Activated CD8-positive, alpha-beta T cell treated with anti-CD3 and anti-CD28 coated beads for 36 hours (primary cell): Measurements from ENCODE around the gene SYNE2. TPM values are rescaled to one million over a fixed set of nuclear protein-coding genes. Genes with fewer than 3 reads are reported as not detected.

Experiments used
- ATAC-seq: fragments of 200-7000 bp; cut with Tn5 transposase; one replicate; pipeline ENCODE4 v1.10.0; 2021; ENCODE audit warnings: mild to moderate bottlenecking, moderate library complexity
- CTCF ChIA-PET: fragments of 350-600 bp; sonication (Branson Sonifier 250); formaldehyde crosslinking; loops from one replicate; lab custom pipeline; 2021; ENCODE audit warnings: antibody characterized with exemption; lab: Charles Lee
- POLR2A ChIA-PET: fragments of 350-600 bp; sonication (Branson Sonifier 250); formaldehyde crosslinking; loops from one replicate; lab custom pipeline; 2021; ENCODE audit warnings: antibody characterized with exemption; lab: Charles Lee
- DNase-seq: peaks from one replicate; pipeline ENCODE4 v3.0.0-alpha.2; 2020
- H3K27ac Mint-ChIP-seq: one replicate; pipeline ENCODE4 v1.8.0; 2021; ENCODE audit warnings: mild to moderate bottlenecking, mixed read lengths
- H3K27me3 Mint-ChIP-seq: one replicate; pipeline ENCODE4 v1.8.0; 2021; ENCODE audit warnings: mixed read lengths
- H3K36me3 Mint-ChIP-seq: one replicate; pipeline ENCODE4 v1.8.0; 2021; ENCODE audit warnings: low read depth, mixed read lengths
- H3K4me1 Mint-ChIP-seq: one replicate; pipeline ENCODE4 v1.8.0; 2021; ENCODE audit warnings: low read depth, mixed read lengths
- H3K4me3 Mint-ChIP-seq: one replicate; pipeline ENCODE4 v1.8.0; 2021; ENCODE audit warnings: mild to moderate bottlenecking, moderate library complexity, mixed read lengths
- H3K9me3 Mint-ChIP-seq: one replicate; pipeline ENCODE4 v1.8.0; 2021; ENCODE audit warnings: mixed read lengths
- intact Hi-C: fragments of 100-400 bp; cut with micrococcal nuclease; formaldehyde crosslinking; loops from one replicate; pipeline ENCODE4 v1.10.0; 2022
- total RNA-seq, 2 experiments: library from RNA; stranded (reverse); gene quantifications; one replicate each; pipeline ENCODE4 v1.2.3, GENCODE V29; 2021
- TF ChIP-seq, protein P1 (sequence below): fragments of 200-600 bp; IDR thresholded peaks from one replicate; pipeline ENCODE4 v1.8.0; 2022; ENCODE audit warnings: antibody characterized with exemption, mild to moderate bottlenecking

The SYNE2 gene
- total RNA-seq, 2 experiments from 2014 or later: 28.1 to 29.0 TPM

DNA sequence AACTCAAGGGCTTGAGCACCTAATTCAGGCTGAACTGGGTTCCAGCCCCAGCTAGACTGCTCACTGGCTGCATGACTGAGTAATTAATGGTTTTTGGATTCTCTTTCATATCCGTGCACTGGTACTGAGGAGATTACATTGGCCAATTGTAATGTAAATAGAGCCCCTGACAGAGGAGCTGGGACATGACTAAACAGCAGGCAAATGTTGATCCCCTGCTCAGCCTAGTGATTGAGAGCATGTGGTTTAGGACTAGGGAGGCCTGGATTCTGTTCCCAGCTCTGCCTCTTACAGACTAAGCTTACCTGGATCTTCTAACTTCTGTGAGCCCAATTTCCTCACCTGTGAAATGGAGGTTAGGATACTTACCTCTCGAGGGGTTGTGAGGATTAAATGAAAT lies 237.1 kb downstream of the SYNE2 start:
- DNase-seq: no peak
- ChIA-PET POLR2A (no interaction called here), CTCF (no interaction called here)
- intact Hi-C loops: no loop called here
- ATAC-seq: no peak
- no peaks in the 10 kb centered on the region for H3K4me1 Mint-ChIP-seq
- H3K27me3 Mint-ChIP-seq: no peaks in the 10 kb centered on the region
- TF ChIP-seq, protein P1, sequence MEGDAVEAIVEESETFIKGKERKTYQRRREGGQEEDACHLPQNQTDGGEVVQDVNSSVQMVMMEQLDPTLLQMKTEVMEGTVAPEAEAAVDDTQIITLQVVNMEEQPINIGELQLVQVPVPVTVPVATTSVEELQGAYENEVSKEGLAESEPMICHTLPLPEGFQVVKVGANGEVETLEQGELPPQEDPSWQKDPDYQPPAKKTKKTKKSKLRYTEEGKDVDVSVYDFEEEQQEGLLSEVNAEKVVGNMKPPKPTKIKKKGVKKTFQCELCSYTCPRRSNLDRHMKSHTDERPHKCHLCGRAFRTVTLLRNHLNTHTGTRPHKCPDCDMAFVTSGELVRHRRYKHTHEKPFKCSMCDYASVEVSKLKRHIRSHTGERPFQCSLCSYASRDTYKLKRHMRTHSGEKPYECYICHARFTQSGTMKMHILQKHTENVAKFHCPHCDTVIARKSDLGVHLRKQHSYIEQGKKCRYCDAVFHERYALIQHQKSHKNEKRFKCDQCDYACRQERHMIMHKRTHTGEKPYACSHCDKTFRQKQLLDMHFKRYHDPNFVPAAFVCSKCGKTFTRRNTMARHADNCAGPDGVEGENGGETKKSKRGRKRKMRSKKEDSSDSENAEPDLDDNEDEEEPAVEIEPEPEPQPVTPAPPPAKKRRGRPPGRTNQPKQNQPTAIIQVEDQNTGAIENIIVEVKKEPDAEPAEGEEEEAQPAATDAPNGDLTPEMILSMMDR: no peak
- no peak overlapping the region for H3K4me3 Mint-ChIP-seq
- peaks cover 2% of the 10 kb centered on the region for H3K36me3 Mint-ChIP-seq
- no peaks in the 10 kb centered on the region for H3K9me3 Mint-ChIP-seq
- H3K27ac Mint-ChIP-seq: no peak overlapping the region

DNA sequence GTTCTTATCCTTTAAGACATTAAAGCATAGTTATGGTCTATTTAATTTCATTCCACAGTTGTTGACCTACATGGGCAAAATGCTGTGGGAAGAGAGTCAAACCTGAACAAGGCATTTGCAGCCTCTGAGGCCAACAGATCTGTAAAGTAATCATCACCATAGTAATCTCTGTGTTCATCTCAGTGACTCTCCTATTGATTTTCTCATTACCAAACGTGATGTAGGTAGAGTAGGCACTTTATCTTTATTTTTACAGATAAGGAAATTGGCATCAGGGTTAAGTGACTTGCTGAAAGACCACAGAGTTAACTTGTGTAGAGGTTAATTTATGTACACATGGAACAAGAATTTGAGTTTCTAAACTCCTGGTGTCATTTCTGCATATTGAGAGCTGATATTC lies 238.4 kb downstream of the SYNE2 start:
- H3K27ac Mint-ChIP-seq: no peak overlapping the region
- H3K4me3 Mint-ChIP-seq: no peak overlapping the region
- H3K27me3 Mint-ChIP-seq: no peaks in the 10 kb centered on the region
- no peak for ATAC-seq
- DNase-seq: no peak
- no peaks in the 10 kb centered on the region for H3K9me3 Mint-ChIP-seq
- TF ChIP-seq, protein P1: no peak
- POLR2A ChIA-PET: no interaction called here
- peaks cover 5% of the 10 kb centered on the region for H3K4me1 Mint-ChIP-seq
- intact Hi-C loops: no loop called here
- CTCF ChIA-PET: interaction anchor here (0.6 kb wide), 2 partner anchors 11 to 52 kb away, joined by 3 to 4 read pairs; no protein-coding TSS in a partner anchor
- H3K36me3 Mint-ChIP-seq: peaks cover 7% of the 10 kb centered on the region

DNA sequence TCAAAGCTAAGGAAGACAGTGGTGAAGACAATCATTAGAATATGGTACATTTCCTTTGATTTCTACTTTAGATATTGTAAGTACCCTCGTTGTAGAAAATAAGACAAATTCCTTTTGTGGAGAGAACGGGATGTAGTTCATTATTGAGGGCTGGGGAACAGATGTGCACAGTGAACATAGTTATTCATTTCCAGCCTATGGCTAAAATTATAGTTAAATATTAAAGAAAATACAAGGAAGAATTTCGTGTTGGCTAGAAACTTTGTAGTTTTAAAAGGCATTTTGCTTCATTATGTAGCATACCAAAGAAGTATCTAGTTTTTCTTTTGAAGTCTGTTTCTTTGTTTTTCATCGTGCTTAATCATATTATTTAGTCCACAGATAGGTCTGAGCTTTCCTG lies 239.5 kb downstream of the SYNE2 start:
- no peaks in the 10 kb centered on the region for H3K9me3 Mint-ChIP-seq
- CTCF ChIA-PET: no interaction called here

DNA sequence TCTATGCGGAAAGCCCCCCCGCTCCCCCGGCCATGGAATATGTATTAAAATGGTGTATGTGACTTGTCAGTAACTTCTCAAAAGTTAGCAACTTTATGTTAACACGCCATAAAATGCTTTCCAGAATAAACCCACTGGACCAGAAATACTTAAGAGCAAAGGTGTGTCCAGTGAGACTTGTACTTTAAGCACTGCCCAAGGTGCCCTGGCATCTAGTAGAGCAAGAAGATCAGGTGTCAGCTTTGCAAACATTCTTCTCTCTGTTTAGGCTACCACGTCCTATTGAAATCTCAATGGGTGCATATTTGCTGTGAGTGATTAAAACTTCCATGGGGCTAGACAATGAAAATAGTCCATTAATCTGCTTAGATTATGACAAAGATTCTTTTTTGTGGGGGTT lies 240.1 kb downstream of the SYNE2 start:
- H3K4me3 Mint-ChIP-seq: no peak overlapping the region
- no peak for ATAC-seq
- POLR2A ChIA-PET: no interaction called here

More for the DNA sequence above, 239.5 kb downstream of the SYNE2 start:
- intact Hi-C loops: no loop called here
- peaks cover 5% of the 10 kb centered on the region for H3K4me1 Mint-ChIP-seq
- no peak overlapping the region for H3K4me3 Mint-ChIP-seq
- TF ChIP-seq, protein P1: no peak
- no peaks in the 10 kb centered on the region for H3K27me3 Mint-ChIP-seq
- POLR2A ChIA-PET: no interaction called here
- DNase-seq (no peak), ATAC-seq (no peak)
- H3K27ac Mint-ChIP-seq: no peak overlapping the region
- peaks cover 13% of the 10 kb centered on the region for H3K36me3 Mint-ChIP-seq

DNA sequence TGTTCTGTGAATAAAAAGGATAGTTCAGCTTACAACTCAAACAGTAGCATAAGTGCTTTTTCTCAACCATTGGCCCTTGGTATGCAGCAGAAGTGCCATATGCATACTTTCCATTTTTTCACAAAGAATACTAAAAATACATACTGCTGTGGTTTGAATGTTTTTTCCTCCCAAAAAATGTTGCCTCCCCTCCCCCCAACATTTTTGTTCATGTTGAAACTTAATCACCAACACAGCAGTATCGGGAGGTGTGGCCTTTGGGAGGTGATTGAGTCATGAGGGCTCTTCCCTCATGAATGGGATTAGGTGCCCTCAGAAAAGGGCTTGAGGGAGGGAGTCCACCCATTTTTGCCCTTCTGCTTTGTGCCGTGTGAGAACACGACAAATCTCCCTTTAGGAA lies 242.8 kb downstream of the SYNE2 start:
- POLR2A ChIA-PET: no interaction called here
- H3K27ac Mint-ChIP-seq: no peak overlapping the region
- intact Hi-C loops: no loop called here
- no peaks in the 10 kb centered on the region for H3K9me3 Mint-ChIP-seq
- H3K4me3 Mint-ChIP-seq: no peak overlapping the region
- peak; percentile 15 for DNase-seq
- no peaks in the 10 kb centered on the region for H3K27me3 Mint-ChIP-seq
- H3K36me3 Mint-ChIP-seq: peaks cover 29% of the 10 kb centered on the region
- no peak for ATAC-seq
- TF ChIP-seq, protein P1: no peak
- CTCF ChIA-PET: no interaction called here
- peaks cover 5% of the 10 kb centered on the region for H3K4me1 Mint-ChIP-seq

More for the DNA sequence above, 240.1 kb downstream of the SYNE2 start:
- Mint-ChIP-seq H3K4me1 (peaks cover 5% of the 10 kb centered on the region), H3K27ac (no peak overlapping the region), H3K27me3 (no peaks in the 10 kb centered on the region), H3K36me3 (peaks cover 17% of the 10 kb centered on the region), H3K9me3 (no peaks in the 10 kb centered on the region)
- TF ChIP-seq, protein P1: no peak
- no peak for DNase-seq
- intact Hi-C loops: no loop called here
- CTCF ChIA-PET: no interaction called here
